GM19438 (cell line): ENCODE results near the gene COL27A1.
"Not testable (repeated sequence)": the region's sequence is repeated elsewhere in the genome, so short reads cannot be mapped to it uniquely, and the experiment has no call there.

Experiments used
- ATAC-seq: cut with Tn5 transposase; IDR thresholded peaks from one replicate; pipeline ENCODE4 v1.9.1; 2021; ENCODE audit warnings: low read depth; ENCODE audit not compliant: unreplicated experiment

Gene COL27A1

DNA sequence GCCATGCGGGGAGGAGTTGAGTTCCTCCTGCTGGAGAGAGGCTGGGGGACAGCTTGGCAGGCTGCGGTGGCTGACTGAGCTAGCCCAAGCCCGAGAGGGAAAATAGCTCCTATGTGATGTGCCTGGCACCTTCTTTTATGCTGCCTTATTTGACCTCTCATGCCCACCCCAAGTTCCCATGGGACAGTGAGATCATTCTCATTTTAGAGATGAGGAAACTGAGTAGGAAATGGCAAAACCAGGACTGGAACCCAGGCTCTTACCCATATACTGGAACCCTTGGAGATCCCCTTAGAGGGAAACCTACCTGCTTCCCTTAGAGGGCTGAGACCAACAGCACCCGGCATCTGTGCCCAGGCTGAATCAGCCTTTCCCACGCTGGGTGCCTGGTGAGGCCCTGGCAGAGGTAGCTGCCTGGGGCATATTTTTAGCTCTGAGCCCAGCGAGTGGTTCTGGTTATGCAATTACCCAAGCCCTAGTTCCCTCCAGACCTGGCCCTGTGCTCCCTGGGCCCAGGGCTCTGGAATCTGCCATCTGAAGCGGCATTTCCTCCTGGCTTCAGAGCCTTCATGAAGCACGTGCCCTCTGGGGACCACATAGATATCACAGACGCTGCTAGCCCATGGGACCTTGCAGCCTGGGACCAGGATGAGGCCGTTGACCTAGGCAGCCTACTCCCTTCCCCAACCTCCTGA lies 23.6 kb downstream of the COL27A1 start:
- ATAC-seq = no peak

DNA sequence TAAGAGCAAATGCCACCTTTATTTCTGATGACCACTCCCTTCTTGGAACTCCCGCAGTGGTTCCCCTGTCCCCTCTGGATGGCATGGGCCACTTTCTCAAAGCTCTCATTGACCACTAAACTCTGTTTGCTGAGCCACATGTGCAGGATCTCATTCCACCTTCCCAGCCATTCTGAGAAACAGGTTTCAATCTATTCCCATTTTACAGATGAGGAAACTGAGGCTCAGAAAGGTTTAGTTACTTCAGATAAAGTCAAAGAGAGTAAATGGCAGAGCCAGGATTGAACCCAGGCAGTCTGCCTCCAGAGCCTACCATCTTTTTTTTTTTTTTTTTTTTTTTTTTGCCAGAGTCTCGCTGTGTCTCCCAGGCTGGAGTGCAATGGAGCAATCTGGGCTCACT lies 24.2 kb downstream of the COL27A1 start:
- ATAC-seq = no peak

DNA sequence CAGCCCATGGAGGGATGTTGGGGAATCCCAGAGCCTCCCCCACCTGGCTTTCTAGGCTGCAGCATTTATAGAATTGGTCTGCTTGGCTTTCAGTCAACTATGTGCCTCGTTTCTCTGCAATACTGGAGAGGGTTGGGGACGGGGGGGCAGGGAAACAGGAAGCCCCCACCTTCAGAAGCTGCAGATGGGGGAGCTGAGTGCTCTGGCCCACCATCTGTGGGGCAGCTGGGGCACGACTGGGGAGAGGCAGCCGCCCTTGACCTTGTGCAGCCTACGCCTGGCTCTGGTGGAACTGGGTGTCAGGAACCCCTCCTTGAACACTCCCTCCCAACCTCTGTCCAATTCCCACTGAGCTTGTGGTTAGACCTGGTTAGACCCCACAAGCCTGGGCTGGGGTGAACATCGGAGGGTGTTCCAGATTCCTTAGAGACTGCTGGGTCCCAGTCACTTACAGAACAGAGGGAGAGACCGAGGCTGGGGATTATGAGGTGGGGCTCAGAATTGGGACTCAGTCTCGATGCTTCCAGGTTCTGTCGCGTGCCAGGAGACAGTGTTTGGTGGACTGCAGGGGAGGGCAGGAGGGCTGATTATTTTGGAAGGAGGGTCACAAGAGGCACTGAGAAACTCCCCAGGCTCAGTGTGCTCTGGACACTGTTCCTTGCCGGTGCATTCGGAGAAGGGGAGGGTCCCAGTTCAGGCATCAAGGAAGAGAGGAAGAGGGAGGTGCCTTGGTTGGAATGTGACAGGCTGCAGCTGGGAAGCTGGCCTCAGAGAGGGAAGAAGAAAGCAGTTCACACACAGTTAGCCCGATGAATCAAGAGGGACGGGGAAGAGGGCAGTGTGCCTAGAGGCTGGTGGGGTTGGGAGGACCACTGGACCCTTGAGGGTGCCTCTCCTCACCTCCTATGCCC lies 25.6 kb downstream of the COL27A1 start:
- ATAC-seq = no peak

DNA sequence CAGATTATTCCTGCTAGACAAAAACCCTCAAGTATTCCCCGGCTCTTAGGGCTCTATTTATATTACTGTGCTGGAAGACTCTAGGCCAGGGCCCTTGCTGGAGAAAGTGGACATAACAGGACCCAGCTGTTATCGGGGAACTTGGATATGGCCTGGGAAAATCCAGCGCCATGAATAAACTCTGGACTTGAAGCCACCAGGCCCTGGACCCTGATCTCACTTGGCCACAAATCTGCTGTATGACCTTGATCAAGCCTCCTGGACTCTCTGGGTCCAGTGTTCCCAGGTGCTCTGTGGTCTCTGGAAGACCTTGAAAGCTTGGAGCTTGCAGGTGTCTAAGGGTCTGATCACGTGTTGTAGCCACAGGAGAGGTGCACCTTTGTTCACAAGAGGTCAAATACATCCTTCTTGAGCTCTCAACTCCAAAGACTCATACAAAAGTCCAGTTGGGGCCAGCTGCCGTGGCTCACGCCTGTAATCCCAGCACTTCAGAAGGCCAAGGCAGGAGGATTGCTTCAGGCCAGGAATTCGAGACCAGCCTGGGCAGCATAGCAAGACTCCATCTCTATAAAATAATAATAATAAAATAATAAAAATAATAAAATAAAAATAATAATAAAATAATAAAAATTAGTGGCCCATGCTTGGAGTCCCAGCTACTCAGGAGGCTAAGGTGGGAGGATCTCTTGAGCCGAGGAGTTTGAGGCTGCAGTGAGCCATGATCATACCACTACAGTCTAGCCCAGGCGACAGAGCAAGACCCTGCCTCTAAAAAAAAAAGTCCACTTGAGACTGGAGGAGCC lies 26.5 kb downstream of the COL27A1 start:
- ATAC-seq = no peak

DNA sequence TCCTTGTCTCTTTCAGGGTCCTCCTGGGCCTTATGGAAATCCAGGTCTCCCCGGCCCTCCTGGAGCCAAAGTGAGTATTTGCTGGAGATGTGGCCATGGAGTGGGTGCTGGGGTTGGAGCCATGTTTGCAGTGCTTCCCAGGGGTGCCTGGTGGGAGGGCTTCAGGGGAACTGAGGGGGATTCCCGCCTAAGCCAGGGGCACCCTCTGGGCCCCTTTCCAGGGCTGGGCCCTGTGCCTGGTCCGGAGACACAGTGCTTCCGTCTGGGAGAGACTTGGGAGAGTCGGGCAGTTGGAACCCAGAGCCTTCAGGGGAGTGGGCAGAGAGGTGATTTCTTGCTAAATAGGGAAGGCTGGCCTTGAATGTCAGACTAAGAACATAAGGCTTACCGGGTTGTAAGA lies 27.7 kb downstream of the COL27A1 start:
- no peak for ATAC-seq

DNA sequence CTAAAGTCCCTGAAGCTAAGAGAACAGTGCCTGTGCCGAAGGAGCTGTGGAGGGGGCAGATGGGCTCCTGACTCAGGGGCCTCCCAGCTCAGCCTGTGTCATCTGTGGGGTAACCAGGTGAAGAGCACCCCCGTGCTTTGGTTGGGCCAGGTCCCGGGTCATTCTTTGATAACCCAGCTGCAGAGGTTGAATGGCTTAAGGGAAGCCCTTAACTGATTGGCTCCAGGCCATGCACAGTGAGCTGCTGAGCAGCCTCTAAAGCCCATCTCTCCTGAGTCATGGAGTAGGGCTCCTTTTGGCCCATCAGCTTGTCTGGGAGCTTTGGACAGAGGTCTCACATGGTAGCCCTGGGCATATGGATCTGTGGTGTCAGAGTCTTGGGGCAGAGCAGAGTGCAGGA lies 28.7 kb downstream of the COL27A1 start:
- no peak for ATAC-seq

DNA sequence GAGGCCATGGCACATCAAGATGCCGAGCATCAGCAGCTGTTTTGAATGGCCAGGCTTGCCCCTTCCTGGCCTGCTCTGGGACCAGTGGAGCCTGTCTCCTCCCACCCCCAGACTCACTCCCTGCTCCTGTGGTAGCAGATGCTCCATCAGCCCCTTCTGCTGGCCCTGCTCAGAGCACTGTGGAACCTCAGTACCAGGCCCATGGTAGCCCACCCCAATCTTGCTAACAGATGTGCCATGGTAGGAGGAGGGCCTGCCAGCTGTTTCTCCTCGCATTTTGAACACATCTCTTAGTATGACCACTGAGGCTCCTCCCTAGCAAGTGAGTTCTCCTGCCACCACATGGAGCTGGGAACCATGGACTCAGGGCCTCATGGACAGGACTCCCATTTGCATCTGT lies 29.5 kb downstream of the COL27A1 start:
- ATAC-seq = no peak

DNA sequence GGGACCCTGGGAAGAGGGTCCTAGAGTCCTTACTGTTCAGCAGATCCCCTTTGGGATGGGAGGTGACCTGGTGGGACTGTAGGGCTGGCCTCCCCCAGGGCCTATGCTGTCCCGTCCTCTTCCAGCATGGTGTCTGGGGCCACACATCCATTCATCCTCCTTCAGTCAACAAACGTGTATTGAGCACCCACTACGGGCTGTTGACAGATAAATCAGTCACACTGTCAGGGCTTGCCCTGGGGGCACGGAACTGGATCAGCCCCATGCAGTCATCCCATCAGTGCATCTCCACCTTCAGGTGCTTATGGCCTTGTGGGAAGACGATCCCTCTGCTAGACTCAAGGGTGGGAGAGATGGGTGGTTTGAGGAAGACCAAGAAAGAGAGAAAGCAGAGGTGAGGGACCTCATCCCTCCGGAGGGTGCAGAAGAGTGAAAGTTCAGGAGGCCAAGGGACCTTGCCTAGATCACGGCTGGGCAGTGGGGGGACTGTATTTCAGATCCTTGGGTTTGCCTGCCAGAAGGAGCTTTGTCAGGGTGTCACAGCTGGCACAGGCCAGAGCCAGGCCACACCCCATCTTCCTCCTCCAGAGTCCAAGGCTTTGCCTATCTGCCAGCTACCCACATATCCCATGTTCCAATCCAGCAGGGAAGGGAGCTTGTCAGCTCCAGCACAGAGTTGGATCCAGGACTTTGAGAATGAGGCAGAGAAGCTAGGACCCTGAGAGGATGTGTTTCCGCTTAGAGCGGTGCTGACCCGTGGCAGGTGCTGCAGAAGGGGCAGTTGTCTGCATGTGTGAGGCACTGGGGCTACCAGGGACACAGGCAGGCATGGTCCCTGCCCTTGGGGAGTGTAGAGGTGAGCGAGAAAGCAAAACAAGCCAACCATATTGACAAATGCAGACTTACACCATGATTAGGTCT lies 30.5 kb downstream of the COL27A1 start:
- ATAC-seq = no peak

DNA sequence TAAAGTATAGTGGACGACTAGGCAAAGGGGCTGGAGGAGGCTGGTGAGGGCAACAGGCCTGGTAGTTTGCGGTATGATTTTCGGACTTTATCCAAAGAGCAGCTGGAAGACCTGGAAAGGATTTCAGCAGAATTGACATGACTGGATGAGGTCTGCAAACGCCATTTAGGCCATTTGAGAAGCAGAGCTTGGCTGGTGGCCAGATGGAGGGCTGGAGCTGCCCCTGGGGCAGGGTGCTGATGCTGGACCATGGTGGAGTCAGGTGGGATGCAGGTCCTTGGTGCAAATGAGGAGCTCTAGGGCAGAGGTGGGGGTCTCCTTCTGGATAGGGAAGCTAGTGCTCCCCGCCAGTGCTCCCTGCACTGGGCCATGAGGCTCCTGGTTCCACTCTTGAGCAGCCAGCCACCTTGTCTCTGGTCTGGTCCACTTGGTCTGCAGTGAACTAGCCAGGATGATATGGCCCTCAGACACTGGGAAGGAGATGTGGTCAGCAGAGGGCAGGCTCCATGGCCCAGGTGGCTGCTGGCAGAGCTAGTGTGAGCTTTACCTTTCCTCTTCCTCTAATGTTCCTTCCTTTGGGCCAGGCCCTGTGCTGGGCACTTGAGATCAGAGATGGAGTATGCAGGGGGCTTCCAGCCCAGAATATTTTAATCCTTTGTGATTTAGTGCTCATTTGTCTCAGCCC lies 31.4 kb downstream of the COL27A1 start:
- ATAC-seq = no peak

DNA sequence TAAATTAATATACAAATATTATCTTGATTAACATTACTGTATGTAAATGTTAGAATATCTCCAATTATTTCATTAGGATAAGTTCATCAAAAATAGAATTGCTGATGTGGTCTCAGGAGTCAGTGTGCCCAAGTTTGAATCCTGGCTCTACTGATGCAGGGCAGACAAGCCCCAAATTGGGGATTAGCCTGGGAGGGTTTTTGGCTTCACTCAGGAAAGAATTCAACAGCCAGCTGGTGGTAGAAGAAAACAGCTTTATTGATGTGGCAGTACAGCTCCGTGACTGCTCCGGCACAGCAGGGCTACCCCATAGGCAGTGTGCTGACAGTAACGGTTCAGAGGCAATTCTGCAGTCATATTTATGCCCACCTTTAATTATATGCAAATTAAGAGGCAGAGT lies 32.5 kb downstream of the COL27A1 start:
- ATAC-seq = no peak

DNA sequence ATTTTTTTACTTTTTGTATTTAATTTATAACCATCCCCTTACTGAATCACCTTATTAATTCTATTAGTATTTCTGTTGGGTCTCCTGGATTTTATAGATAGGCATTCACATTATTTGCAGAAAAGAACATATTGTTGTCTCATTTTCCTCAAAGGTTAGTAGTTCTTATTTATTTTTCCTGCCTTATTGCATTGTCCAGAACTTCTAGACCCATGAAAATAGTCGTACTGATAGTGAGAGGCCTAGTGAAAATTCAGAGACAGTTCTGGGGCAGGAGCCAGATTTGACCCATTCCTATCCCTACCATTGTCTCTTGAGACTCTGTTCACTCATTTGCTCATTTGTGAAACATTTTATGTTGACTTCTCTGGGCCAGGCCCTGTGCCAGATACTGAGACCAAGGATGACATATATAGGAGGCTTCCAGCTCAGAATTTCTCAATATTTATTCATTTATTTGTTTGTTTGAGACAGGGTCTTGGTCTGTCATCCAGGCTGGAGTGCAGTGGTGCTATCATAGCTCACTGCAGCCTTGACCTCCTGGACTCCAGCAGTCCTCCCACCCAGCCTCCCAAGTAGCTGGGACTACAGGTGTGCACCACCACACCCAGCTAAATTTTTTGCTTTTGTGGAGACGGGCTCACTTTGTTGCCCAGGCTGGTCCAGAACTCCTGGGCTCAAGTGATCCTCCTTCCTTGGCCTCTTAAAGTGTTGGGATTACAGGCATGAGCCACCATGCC lies 34.7 kb downstream of the COL27A1 start:
- no peak for ATAC-seq

DNA sequence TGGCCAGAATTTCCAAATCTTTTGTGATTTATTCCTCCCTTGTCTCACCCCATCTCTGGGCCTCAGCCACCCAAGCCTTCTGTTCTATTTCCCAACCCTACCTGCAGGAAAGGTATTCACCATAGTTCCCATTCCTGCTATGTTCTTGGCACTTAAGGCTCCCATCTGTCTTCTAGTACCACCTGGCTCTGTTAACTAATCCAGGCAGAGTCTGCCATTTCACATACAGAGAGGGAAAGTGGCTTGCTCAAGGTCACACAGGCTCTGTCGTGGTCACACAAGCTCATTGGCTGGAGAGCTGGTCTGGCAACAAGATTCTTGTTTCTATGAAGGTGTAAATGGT lies 35.2 kb downstream of the COL27A1 start:
- no peak for ATAC-seq

DNA sequence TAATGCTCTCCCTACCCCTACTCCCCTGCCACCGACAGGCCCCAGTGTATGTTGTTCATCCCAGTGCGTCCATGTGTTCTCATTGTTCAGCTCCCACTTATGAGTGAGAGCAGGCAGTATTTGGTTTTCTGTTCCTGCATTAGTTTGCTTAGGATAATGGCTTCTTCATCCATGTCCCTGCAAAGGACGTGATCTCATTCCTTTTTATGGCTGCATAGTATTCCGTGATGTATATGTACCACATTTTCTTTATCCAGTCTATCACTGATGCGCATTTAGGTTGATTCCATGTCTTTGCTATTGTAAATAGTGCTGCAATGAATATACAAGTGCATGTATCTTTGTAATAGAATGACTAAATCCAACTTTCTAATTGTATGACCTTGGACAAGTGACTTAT lies 36.1 kb downstream of the COL27A1 start:
- not testable (repeated sequence) for ATAC-seq

DNA sequence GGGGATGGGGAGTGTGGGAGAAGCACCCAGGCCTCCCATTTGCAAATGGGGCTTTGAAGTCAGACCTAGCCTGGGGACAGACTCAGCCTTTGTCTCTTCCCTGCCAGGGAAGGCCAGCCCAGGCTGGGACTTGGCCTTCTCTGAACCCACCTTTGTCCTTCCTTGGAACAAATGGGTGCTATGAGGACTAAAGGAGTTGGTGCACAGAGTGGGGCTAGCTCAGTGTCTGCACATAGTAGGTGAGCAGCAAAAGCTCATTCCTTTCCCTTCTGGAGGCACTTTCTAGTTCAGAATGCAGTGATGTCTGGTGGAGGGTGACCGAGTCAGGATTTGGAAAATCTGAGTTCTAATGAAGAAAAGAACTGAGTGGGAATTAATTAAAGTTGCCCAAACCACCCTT lies 37.2 kb downstream of the COL27A1 start:
- no peak for ATAC-seq

DNA sequence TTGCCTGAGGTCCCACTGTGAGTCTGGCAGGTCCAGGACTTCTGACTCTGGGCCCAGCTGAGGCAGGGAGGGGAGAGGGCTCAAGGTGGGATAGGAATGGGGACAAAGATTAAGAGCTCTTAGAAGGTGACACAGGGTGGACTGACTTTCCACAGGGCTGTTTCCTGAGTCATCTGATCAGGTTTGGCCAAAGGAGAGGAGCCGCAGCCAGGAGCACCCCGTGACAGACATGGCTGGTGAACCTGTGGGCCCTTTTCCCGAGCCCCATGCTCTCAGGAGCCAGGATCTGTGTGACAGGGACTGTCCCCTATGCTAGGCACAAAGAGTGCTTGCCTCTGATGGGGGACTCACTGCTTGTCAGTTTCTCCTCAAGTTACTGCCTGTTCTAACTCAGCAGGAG lies 37.8 kb downstream of the COL27A1 start:
- ATAC-seq = no peak

DNA sequence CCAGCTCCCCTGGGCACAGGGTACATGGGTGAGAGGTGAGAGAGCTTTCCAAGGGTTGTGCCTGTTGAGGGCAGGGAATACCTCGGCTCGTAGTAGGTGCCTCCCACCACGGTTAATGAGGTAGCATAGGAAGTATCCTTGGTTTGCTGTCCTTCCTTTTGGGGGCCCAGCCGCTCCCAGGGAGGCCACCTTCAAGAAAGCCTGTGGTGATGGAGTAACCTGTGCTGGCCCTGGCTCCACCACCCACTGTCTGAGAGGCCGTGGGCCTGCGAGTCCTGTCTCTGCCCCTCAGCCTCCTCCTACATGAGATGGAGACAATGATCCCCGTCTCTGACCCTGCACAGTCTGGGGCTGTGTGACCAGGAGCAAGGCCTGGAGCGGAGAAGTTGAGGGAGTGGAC lies 40.8 kb downstream of the COL27A1 start:
- ATAC-seq = no peak

DNA sequence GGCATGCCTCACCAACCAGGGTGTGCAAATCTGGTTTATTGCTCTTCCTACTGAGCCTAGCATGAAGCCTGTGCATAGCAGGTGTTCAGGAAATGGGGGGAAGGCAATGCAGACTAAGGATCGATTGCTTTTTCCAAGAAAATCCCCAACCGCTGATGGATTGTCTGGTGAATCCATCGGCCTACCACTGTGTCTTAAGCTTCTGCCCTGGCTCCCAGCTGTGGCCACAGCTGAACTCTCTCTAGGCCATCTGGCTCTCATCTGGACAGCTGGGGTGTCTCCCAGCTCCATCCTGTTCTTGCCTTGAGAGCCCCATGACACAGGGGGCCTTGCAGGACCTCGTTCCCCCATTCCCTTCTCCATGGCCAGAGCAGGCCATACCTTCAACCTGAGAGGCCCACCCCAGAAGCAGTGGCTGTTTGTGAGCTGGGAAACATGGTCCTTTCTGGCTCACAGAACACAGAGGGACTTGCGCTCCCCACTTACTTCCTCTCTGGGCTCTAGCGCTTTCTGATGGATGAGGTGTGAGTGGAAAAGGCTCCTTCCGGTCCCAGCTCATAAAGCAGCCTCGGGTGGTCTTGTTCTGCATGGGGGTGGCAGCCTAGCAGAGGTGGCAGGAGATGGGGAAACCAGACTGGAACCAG lies 41.8 kb downstream of the COL27A1 start:
- ATAC-seq = no peak

DNA sequence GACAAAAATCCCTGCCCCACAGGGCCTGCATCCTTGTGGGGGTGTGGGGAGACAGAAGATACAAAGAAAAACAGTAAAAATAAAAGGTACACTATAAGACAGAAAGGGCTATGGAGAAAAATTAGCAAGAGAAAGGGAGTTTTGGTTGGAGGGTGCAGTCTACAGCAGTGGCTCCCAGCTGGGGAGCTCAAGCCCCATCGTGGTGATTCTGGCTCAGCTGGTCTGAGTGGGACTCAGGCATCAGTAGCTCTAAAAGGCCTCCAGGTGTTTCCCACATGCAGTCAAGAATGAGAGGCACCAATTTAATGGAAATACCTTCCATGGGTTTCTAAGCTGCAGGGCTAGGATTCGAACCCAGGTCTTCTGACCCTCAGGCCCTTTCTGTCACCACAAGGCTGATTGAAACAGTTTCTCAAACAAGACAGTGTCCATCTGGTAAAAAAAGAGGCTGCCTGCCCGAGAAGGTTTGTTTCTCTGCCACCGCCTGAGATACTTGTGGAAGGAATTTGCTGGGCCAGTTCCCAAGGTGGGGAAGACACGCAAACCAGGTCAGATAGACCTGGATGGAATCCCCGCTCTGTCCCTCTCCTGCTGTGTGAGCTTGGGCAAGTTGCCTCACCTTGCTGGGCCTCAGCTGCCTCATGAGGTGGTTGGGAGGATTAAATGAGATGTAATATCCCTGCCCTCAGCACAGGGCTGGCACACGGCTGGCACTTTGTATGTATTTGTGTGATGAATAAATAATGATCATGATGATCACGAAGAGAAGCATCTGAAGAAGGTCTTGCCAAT lies 43.1 kb downstream of the COL27A1 start:
- ATAC-seq = no peak
